ENCODE results near the gene FTCDNL1.

The FTCDNL1 gene

GRCh38 chr2:199841409-199841808 is 9.6 kb downstream of the FTCDNL1 start:
- DNase-seq, result no peak

GRCh38 chr2:199838399-199838798 is 12.6 kb downstream of the FTCDNL1 start:
- DNase-seq, result no peak

- DNase-seq, result no peak
Measured at GRCh38 chr2:199836943-199837342, 14.0 kb downstream of the FTCDNL1 start.

GRCh38 chr2:199833525-199833924 is 17.5 kb downstream of the FTCDNL1 start:
- DNase-seq, result no peak

GRCh38 chr2:199830531-199830930 is 20.5 kb downstream of the FTCDNL1 start:
- no peak for DNase-seq

- DNase-seq, result no peak
Measured at GRCh38 chr2:199829628-199830027, 21.4 kb downstream of the FTCDNL1 start.

GRCh38 chr2:199819746-199820145 is 31.2 kb downstream of the FTCDNL1 start:
- DNase-seq, result no peak

- DNase-seq, result no peak
Measured at GRCh38 chr2:199818754-199819153, 32.2 kb downstream of the FTCDNL1 start.

- no peak for DNase-seq
Measured at GRCh38 chr2:199818026-199818425, 33.0 kb downstream of the FTCDNL1 start.

- DNase-seq, result no peak
Measured at GRCh38 chr2:199814817-199815211, 36.2 kb downstream of the FTCDNL1 start.

- DNase-seq, result no peak
Measured at GRCh38 chr2:199814101-199814816, 36.7 kb downstream of the FTCDNL1 start.

- no peak for DNase-seq
Measured at GRCh38 chr2:199812493-199812892, 38.5 kb downstream of the FTCDNL1 start.

- no peak for DNase-seq
Measured at GRCh38 chr2:199811346-199811745, 39.6 kb downstream of the FTCDNL1 start.

GRCh38 chr2:199810422-199811171 is 40.4 kb downstream of the FTCDNL1 start:
- no peak for DNase-seq

GRCh38 chr2:199807966-199808365 is 43.0 kb downstream of the FTCDNL1 start:
- no peak for DNase-seq

GRCh38 chr2:199806179-199806578 is 44.8 kb downstream of the FTCDNL1 start:
- DNase-seq, result no peak

GRCh38 chr2:199804831-199805230 is 46.2 kb downstream of the FTCDNL1 start:
- no peak for DNase-seq

- no peak for DNase-seq
Measured at GRCh38 chr2:199798831-199799580, 52.0 kb downstream of the FTCDNL1 start.

- no peak for DNase-seq
Measured at GRCh38 chr2:199797431-199798403, 53.3 kb downstream of the FTCDNL1 start.

GRCh38 chr2:199792381-199792780 is 58.6 kb downstream of the FTCDNL1 start:
- DNase-seq, result no peak

- no peak for DNase-seq
Measured at GRCh38 chr2:199791326-199791725, 59.7 kb downstream of the FTCDNL1 start.

GRCh38 chr2:199784512-199784911 is 66.5 kb downstream of the FTCDNL1 start:
- DNase-seq, result no peak

Measured in NCI-H446 (cell line).